GM21390 (cell line): Measurements from ENCODE around the gene CAPZB.

ENCODE experiments used
- ATAC-seq: cut with Tn5 transposase; IDR thresholded peaks from one replicate; pipeline ENCODE4 v1.9.1; 2021; ENCODE audit not compliant: unreplicated experiment

The CAPZB gene

DNA sequence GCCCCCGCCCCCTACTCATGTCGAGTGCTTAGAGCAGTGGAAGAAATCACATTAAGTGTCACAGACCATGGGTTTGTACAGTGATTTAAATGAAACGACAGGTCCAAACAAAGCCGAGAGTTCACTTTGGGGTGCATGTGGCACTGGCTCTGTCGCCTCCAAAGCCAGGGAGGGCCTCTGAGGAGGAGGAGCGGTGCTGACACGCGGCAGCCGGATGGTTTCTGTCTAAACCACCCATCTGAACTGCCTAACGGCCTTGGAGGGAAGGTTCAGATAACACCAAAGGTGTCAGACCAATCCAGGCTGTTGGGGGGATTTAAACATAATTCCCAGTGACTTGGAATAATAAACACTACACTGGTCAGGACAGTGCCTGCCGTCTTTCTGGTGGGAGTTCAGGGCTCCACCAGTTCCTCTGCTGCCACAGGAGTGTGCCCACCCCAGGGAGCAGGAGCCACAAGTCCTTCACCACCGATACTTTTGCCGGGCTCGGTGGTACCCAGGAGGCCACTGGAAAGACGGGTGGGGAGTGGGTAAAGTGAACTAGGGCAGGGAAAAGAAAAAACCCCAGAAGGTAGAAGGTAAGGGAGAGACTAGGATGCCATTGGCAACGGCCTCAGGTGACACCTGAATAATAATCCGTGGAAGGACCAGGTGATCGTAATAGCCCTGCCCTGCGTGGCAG, 95.0 kb downstream of the CAPZB start:
- peak; percentile 12 for ATAC-seq

DNA sequence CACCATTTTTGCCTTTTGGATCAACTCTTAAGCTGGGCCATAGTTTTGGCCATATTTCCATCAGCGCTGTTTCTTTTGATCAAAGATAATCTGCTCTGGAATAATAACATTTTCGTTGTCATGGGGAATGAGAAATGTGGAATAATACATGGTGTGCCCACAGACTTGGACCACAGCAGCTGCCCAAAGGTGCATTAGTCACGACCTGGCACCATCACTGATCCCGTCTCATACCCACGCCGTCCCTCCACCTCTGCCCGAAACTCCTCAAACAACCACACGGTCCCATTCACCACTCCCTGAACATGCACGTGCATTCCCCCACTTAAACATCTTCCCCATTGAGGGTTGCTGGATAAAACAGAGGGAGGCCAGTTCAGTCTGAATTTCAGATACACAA, 96.4 kb downstream of the CAPZB start:
- no peak for ATAC-seq

DNA sequence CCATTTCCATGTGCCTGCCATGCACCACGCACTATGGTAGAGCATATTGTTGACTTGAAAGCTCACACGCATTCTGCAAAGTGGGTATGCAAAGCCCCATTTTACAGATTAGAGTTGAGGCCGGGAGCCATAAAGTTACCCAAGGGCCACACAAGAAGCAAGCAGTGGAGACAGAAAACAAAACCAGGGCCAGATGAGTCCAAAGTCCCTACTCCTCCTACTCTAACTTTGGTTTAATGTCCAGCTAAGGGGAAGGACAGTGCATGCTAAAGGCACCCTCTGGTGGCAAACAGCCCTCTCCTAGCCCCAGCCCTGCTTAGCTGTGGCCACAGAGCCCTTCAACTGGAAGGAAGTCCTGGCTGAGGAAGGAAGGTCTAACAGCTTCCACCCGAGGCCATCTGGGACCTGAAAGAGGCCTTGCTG, 98.3 kb downstream of the CAPZB start:
- no peak for ATAC-seq

DNA sequence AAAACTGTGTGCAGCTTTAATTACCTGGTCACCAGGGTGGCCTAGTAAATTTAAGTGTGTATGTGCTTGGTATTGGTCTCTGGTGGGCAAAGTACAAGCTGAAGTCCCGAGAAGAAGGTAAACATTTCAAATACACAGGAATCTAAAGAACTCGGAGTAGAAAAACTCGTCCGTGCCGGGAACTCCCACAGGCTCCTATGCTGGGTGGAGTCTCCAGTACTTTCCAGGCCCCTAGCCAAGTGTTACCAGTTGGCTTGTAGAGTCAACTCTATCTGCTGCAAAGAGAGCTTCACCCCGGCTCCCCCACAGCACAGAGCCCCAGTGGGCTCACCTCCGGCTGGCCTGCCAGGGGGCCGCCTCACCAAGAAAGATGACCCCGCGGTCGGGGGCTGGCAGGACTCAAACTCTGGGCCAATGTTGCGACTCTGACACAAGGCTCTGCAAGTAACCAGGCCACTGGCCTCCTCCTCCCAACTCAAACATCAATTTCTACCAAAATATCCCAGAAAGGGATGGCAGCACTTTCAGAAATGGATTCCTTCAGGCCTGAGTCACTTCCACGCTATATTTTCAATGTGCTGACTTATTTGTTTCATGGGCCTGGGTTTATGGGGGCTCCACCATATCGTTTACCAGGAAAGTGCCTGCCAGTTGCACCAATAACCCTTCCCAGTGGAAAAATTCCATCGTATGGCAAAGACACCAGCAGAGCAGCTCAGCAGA, 99.3 kb downstream of the CAPZB start:
- no peak for ATAC-seq

DNA sequence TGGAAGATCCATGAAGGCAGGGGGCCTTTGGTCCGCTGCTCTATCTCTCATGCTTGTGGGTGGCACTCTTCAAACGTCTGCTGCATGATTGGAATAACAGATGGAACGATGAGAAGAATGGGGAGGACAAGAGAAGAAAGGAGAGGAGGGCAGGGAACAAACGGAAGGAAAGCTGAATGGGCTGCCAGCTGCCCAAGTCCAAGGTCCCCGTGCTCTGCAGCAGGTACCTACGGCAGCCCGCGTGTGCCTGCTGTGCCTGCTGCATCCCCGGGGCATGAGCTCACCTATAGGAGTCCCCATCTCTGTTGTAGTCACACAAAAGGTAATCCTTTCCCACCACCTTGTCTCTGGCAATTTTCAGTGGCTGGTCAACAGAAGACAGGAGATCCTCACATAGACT, 100.1 kb downstream of the CAPZB start:
- no peak for ATAC-seq

DNA sequence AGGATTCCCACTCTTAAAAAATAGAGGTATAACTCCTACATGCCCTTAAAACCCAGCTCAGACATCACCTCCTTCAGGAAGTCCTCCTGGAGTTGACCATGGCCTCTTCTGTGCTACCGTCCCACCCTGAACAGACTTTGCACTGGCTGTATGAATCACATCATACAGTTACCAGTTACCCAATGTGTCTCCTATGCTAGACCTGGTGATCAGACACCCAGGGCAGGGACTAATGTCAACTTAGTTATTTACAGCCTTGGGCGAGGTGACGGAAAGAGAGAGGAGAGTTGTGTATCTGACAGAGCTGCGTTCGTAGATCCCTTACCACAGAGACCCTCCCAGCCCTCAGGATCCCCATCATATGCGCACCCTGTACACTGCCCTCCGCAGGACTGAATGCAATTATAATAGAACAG, 100.6 kb downstream of the CAPZB start:
- ATAC-seq = no peak

DNA sequence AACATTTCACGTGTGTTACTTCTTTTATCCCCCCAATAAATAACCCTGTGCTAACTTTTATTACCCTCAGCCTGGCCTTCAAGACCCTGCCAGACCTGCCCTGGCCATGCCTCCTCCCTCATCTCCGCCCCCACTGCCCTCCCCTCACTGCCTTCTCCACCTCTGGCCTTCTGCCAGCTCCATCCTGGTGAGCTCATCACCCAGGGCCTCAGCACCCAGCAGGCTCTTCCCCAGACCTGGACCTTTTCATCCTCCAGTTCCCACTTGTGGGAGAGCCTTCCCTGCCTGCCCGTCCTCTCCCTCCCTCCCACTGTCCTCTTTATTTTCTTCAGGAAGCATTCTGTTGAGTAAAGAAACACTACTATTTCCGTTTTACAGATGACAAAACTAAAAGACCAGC, 101.2 kb downstream of the CAPZB start:
- ATAC-seq = no peak

DNA sequence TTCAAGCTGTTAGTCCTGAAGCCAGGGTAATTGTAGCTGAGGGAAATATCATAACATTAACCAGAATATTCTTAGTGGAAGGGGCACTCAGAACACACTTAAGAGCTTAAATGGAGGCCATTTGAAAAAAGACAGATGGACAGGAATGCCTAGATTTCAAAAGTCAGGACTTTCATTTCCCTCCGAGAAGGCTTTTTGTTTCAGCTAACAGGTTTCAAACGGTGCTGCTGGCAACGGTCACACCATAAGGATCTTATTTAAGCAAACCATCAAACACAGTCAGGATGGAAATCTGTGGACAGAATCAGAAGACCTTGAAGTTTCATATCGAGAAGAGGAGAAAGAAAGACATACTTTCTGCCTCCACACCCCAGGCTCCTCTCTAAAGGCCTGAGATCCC, 103.1 kb downstream of the CAPZB start:
- no peak for ATAC-seq

DNA sequence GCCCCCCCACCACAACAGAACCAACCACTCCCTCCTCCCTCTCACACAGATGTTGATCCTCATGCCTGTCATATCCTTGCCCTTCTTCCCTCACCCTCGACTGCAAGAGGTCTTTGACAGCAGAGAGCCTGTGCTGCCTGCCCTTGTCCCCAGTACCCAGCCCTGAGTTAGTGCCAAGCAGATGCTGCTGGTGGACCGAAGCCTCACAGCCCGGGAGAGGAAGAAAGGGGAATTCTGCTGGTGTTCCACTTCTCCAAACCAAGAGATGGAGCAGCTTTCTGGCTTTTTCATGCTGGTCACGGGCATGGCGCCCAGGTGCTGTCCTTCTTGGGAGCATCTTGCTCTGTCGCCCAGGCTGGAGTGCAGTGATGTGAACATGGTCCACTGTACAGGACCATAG, 104.1 kb downstream of the CAPZB start:
- no peak for ATAC-seq

DNA sequence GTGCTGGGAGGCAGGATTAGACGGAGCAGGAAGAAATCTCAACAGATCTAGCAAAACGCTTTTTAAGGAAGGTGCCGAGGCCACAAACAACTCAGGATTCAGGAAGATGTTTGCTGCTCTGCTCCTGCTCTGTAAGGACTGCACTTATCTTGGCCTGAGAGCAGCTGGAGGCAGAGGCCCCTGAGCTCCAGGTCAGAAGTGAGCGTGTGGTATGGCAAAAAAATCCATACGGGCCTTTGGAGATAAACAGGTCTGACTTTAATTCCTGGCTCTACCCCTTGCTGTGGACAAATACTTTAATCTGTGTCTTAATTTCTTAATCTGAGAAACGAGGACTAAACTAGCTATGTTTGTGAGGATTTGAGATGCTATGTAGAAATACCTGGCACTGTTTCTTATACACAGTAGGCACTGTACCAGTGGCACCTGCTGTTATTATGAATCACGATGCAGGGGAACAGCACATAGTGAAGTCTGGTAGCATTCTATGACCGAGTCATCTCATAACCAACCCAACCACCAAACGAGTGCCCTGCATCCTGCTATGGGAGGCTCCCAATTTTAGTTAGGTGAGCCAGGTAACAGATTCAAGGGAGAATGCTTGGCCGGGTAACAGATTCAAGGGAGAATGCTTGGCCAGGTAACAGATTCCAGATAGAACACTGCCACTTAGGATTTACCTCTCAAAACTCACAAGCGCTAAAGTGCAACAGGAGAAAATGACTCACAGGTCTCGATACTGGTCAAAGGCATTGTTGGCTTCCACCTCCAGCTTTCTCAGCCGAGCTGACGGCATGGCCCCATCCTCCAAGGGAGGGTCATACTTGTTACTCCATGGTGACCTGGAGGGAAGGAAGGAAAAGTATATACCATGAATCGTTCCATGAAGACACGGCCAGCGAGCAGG, 107.3 kb downstream of the CAPZB start:
- ATAC-seq = no peak

DNA sequence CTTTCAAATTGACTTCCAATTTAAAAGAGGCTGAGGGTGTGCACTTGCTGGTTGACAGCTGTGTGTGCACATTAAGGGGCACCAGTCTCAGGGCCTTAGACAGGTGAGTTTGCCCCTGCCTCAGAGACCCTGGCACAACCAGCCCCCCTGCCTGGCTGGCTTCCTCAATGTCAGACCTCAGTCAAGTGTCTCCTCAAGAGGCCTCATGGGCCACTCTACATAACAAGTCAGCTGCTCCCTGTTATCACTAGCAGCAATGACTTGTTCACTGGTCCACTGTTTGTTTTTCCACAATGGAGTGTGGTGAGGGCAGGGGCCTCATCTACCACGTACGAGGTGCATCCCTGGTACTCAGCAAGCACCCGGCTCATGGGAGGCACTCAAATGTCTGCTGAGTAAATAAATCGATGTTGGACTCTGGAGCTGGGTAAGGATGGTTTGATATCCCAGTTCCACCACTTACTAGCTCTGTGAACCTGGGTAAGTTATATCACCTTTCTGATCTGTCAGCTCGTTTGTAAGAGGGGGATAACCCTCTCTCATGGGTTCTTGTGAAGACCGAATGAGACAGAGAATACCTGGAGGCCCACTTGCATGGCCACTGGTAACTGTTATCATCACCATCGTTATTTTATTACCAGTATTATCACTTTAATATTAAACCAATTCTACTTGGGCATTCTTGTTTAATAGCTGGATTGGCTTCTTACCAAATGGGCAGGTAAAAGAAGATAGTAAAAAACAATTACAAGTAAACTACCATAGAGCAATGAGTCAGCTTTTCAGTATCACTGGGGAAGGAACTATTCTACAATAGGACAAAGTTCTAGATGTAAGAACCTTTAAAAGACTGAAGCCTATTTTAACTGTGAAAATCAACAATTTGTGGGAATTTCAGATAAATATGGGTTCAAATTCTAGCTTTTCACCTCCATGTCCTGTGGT, 108.6 kb downstream of the CAPZB start:
- ATAC-seq = no peak

DNA sequence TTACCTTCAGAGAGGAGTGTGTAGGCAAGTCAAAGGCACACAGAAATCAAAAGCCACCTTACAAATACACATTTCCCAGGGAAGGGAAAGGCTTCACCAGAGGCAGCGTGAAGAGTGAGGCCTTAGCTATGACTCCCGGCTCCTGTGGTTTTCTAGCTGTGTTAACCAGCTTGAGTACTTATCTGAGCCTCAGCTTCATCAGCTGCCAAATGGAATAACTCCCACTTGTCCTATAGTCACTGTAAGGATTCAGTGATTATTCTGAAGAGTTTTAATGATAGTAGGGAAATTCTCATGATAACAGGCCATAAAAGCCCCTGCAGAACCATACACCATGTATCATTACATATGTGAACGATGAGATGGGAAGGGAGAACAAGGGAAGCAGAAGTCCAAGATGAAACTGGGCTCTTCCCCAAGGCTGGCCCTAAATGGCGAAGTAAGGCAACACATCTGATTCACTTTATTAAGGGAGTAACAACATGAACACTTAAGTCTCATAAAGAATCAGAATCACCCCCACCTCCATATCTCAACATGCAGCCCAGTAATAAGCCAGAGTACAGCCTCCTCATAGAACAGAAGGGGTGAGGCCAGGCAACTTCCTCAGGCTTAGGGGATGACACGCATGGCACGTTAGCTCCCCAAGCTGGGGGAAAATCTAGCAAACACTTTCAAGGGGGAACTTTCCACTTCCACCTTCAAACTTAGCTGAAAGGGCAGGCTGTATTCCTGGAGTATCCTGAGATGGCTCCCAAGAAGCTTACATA, 109.5 kb downstream of the CAPZB start:
- ATAC-seq = no peak

DNA sequence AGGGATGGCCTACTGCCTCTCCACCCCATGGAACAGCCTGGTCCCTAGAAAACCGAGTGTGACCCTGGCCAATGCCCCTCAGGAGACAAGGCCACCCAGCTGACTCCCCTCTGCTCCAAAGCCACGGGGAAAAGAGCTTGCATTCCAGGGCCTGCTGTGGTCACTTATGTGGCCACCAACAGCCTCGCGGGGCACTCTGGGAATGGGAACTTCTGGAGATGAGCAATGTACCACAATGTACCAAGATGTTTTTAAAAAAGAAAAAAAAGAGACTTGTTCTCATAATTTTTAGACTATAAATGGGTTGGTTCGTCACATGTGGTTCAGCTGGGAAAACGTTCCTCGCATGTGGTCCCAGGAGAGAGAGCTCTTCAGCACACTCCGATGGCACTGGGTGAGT, 110.4 kb downstream of the CAPZB start:
- no peak for ATAC-seq

DNA sequence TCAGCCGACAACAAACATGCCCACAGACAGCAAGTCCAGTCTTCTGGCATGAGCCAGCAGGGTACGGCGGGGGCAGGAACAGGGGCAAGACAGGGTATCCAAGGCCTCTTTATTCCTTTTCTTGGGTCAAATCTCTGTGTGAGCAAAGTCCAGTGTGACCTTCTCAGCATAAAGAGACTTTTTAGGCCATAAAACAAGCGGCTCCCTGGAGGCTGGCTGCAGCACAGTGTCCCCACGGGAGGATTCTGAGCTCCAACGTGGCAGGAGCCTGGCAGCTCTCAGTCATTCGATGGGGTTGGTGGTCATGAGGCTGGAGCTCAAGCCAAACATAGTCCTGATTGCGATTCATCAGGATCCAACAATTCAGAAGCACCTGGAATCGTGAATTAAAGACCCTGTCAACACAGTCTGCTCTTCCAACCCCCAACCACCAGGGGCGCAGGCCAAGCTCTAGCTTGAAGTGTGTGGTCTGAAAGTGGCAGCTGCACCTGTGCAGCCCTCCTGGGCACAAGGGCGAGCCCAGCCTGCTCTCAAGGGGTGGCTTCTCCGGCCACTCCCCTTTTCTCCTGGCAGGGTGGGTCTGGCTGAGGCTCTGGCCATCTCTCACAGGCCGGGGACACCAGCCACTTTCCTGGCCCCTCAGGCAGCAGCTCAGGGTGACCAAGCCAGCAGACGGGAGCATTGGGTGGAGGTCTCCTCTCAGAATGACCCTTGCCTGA, 111.1 kb downstream of the CAPZB start:
- no peak for ATAC-seq

DNA sequence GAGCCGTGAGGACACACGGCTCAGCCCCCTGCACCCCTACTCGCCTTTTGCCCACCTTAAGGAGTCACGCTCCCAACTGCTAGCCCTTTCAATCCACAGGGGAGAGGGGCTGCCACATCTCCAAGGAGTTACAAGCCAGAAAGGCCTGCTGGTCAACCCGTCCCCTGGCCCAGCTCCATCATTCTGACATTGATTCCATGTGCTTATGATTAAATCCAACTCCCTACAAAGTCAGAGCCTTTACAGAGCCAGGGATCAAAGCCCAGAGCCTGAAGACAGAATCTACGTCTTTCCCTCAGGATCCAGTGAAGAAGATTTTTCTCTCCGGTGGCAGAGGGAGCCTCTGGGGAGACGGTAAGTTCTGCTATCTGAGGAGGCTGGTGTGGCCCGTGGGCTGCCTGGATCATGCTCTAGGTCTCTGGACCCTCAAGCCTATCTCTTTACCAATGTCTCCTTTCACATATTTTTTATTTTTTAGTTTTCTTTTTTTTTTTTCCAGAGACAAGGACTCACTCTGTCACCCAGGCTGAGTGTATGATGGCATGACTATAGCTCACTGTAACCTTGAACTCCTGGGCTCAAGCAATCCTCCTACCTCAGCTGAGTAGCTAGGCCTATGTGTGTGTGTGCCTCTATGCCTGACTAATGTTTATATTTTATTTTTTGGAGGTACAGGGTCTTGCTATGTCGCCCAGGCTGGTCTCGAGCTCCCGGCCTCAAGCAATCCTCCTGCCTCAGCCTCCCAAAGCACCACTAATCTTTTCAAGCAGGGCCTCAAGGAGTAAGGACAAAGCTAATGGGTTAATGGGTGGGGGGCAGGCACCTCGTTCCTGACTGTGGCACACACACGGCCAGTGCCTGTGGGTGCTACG, 111.9 kb downstream of the CAPZB start:
- no peak for ATAC-seq

DNA sequence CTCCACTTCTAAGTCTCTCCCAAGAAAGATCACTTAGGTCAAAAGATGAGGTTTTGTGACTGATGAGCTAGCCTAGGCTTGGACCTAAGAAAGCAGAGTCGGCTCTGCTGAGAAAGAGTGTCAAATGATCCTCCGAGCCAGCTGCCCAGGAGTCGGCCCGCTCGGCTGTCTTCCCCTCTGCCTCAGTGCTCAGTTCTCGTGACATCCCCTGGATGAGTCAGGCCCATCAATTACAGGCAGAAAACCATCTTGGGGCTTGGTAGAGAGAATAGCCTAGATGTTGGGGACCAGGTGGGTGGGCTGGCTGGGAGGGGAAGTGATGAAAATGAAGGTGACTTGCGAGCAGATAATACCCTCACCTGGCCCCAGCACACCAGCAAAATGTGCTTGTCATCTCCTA, 112.7 kb downstream of the CAPZB start:
- no peak for ATAC-seq

DNA sequence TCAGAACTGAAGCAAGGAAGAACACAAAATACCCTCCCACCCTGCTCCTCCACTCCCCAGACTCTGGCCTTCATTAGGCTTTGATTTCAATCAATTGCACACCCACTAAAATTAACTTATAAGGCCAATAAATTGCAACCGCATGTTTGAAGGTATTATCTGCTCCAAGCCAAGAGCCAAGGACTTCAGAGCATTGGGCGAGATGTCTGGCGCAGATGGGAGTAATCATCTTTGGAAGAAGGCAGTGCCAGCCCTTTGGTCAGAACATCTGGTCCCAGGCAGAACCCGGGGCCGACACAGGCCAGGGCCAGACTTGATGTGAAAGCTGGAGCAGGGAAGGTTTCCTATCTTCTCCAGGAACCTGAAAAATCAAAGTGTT, 113.2 kb downstream of the CAPZB start:
- no peak for ATAC-seq
